Brain microvascular endothelial cell (primary cell): ENCODE measurements around the gene MSI2.

ENCODE experiments used
- DNase-seq: peaks from one replicate; pipeline ENCODE4 v3.0.0-alpha.2; 2020
- H3K27ac ChIP-seq: fragments of 250-450 bp; sonication (Bioruptor Pico); 2 replicates; pipeline ENCODE4 v1.5.1; 2020; ENCODE audit warnings: mild to moderate bottlenecking, moderate library complexity
- H3K27me3 ChIP-seq: fragments of 250-450 bp; sonication (Bioruptor Pico); replicated peaks from 2 replicates; pipeline ENCODE4 v1.5.1; 2020; ENCODE audit warnings: mild to moderate bottlenecking
- H3K36me3 ChIP-seq: fragments of 250-450 bp; sonication (Bioruptor Pico); replicated peaks from 2 replicates; pipeline ENCODE4 v1.5.1; 2020; ENCODE audit warnings: mild to moderate bottlenecking
- H3K4me3 ChIP-seq: 2 replicates; pipeline ENCODE4 v1.5.1; 2011; ENCODE audit warnings: low read depth, mild to moderate bottlenecking, control low read depth, low read length, moderate library complexity
- in situ Hi-C: cut with HindIII; loops from 2 replicates; pipeline ENCODE4 v1.10.0; 2017; ENCODE audit warnings: low sequenced_read_pairs, low pct_ligation_motif_present
- TF ChIP-seq, protein P1 (sequence below): IDR thresholded peaks from 2 replicates; pipeline ENCODE4 v1.5.1; 2011; ENCODE audit warnings: low read depth, mild to moderate bottlenecking, moderate library complexity, low read length, control low read depth, inconsistent platforms; ENCODE audit errors: missing control alignments

MSI2 gene

DNA sequence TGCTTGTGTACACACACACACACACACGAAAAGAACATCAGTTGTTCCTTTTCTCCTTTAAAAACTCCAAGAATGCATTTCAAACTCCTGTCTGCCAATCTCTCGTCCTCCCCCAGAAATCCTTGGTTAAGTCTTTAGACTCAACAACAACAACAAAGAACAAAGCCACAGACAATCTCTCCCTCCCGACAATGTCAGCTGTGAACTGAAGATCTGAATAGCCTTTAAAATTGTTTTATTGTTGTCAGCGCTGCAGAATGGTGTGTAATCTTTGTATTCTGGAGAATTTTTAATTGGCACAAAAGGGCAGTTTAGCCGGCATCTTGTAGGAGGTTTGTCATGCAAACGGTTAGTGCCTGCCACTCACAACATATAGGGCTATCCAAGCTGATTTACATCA lies 219.5 kb downstream of the MSI2 start:
- in situ Hi-C loops, result no loop called here
- H3K27ac ChIP-seq, result no peak overlapping the region
- no peak overlapping the region for H3K4me3 ChIP-seq
- no peak for DNase-seq
- TF ChIP-seq, protein P1, sequence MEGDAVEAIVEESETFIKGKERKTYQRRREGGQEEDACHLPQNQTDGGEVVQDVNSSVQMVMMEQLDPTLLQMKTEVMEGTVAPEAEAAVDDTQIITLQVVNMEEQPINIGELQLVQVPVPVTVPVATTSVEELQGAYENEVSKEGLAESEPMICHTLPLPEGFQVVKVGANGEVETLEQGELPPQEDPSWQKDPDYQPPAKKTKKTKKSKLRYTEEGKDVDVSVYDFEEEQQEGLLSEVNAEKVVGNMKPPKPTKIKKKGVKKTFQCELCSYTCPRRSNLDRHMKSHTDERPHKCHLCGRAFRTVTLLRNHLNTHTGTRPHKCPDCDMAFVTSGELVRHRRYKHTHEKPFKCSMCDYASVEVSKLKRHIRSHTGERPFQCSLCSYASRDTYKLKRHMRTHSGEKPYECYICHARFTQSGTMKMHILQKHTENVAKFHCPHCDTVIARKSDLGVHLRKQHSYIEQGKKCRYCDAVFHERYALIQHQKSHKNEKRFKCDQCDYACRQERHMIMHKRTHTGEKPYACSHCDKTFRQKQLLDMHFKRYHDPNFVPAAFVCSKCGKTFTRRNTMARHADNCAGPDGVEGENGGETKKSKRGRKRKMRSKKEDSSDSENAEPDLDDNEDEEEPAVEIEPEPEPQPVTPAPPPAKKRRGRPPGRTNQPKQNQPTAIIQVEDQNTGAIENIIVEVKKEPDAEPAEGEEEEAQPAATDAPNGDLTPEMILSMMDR, result no peak
- H3K36me3 ChIP-seq, result no peaks in the 10 kb centered on the region
- no peaks in the 10 kb centered on the region for H3K27me3 ChIP-seq

DNA sequence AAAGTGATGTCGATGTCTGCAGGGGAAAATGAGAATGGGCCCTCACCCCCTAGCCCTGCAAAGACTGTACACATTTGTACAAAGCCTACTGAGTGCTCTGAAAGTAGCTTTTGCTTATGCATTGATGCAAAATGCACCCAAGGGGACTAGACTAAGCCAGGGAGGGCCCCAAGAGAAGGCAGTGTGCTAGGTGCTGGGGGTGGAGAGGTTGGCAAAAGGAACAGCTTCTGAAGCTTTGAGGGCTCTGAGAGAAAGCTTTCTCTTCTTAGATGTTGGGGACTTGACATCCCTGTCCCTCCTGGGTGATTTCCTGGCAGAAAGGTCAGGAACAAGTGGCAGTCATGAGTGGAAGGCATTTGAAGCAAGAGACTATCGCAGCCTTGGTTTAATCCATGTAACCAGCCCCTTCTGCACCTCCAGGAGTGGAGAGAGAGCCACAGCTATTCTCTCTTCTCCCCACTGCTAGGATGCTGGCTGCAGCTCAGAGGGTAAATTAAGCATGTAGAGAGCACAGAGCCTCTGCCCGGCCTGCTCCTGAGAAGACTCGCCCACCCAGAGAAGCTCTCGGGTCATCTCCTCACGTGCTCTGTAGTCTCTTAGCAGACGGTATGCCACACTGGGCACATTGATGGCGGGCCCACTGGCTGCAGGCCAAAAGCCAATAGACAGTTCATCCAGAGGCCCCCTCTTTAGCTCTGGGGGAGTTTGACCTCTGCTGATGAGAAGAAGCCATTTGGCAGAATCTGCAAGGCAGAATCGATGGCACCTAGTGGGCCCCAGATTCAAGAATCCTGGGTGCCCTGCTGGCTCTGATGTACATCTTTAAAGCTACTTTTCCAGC lies 221.4 kb downstream of the MSI2 start:
- H3K4me3 ChIP-seq, result no peak overlapping the region
- no peak overlapping the region for H3K27ac ChIP-seq
- H3K27me3 ChIP-seq, result no peaks in the 10 kb centered on the region
- H3K36me3 ChIP-seq, result no peaks in the 10 kb centered on the region
- TF ChIP-seq, protein P1, result no peak
- in situ Hi-C loops, result no loop called here
- no peak for DNase-seq

DNA sequence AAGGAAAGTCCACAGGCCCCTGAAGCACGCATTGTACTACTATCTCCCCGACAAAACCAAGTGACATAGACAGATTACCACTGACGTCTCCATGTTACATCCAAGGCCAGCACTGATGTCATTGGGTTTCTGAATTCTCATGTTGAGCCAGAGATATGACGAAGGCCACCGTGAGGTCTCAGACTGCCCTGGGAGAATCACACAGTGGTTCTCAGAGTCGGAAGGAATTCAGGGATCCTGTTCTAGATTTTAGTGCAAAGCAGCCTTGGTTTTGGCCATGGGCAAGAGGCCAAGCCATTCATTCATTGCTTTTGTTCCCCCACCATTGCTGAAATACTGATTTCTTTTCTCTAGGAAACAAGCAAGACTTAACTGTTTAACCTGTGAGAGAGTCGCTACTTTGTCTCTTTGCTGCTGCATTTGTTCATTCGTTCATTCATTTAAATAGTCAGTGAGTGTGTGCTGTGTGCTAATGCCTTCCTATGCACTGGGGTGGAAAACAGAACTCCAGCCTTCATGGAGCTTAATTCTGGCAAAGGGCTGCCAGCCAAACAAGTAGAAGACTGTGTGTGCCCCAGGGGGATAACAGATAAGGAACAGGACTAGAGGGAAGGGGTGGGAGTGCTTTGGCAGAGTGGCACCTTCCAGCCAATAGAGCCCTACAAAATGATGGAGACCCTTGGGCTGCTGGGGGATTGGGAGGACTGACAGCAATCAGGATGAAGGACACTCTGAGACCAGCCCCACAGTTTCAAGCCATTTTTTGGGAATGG lies 222.3 kb downstream of the MSI2 start:
- Histone ChIP-seq H3K27me3 (no peaks in the 10 kb centered on the region), H3K36me3 (no peaks in the 10 kb centered on the region), H3K27ac (no peak overlapping the region), H3K4me3 (no peak overlapping the region)
- in situ Hi-C loops, result no loop called here
- TF ChIP-seq, protein P1, result no peak
- DNase-seq, result peak; percentile 53

DNA sequence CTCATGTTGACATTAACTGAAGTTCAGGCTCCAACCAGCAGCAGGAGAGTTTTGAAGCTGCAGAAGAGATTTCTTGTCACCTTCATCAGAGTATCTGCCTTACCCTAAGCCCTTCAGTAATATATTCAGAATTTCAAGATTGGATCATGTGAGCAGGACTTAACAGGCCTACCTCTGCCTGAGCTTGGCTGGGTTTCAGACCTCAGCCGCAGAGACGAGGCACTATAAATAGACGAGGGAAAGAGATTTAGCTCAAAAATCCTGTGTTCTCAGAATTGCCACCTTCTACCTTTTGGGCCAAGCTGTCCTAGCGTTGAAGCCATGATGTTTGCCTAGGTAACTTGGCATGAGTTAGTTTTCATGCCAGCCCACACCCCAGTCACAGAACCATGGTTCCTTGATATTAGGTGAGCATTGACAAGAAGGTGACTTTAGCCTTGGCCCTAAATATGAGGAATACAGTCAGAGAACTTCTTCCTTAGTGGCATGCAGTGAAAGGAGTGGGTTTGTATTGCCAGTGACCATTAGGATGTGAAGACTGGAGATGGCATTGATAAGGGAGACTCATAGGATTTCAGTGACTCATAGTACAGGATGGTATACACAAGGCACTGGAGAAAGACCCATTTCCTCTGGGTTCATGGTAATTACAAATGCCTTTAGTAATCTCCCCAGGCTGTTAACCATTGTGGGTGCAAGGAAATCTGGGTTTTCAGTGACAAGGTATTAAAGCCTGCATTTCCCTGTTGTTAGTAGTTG lies 224.3 kb downstream of the MSI2 start:
- H3K36me3 ChIP-seq, result no peaks in the 10 kb centered on the region
- no peaks in the 10 kb centered on the region for H3K27me3 ChIP-seq
- H3K4me3 ChIP-seq, result no peak overlapping the region
- TF ChIP-seq, protein P1, result no peak
- peak; percentile 36 for DNase-seq
- peak overlapping the region; percentile 85 for H3K27ac ChIP-seq
- in situ Hi-C loops, result no loop called here

DNA sequence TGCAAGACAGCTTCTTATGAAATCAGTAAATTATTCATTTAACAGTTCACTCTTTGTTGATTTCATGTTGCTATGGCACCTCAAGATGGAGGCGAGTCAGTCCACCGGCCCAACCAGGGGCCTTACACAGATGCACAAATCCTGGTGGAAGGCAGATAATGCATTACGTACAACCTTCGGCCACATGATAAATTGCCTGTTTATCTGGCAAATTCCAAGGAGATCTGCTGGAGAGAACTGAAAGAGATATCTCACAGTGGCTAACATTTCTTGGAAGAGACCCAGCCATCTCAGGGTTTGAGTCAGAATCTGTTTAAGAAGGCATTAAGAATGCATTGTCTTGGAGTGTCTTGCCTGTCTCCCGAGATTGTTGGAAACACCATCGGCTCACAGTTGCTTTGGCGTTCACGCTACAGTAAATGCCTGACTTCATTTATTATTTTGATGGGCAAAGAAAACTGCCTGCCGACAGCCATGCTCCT lies 225.6 kb downstream of the MSI2 start:
- in situ Hi-C loops, result no loop called here
- no peaks in the 10 kb centered on the region for H3K27me3 ChIP-seq
- no peaks in the 10 kb centered on the region for H3K36me3 ChIP-seq
- no peak overlapping the region for H3K4me3 ChIP-seq
- DNase-seq, result peak; percentile 99
- peak overlapping the region; percentile 85 for H3K27ac ChIP-seq
- TF ChIP-seq, protein P1, result no peak
